Natural killer cell (primary cell): Measurements from ENCODE around the gene GULP1. TPM values are rescaled to one million over a fixed set of nuclear protein-coding genes. Genes with fewer than 3 reads are reported as not detected.
A peak's percentile ranks its signal among the peaks of the same experiment; 100 is the strongest.
"Not testable (repeated sequence)": the region's sequence is repeated elsewhere in the genome, so short reads cannot be mapped to it uniquely, and the experiment has no call there.

Source experiments
- ATAC-seq, 3 donors: fragments of 150-1000 bp in 2 of 3; fragments of 200-7000 bp in 1 of 3; cut with Tn5 transposase; 1 replicate in 1 of 3; 2 replicates in 2 of 3; pipeline ENCODE4 v1.10.0; 2021; ENCODE audit warnings: mild to moderate bottlenecking in 2 of 3, moderate library complexity in 2 of 3
- DNase-seq, 2 donors: peaks; one replicate each; pipeline versions ENCODE4 v3.0.0 to v3.0.0-alpha.2; 2013 to 2021; ENCODE audit warnings: mixed read lengths in 1 of 2
- H3K27ac ChIP-seq: one replicate; pipeline ENCODE4 v1.5.1; 2013; ENCODE audit warnings: mild to moderate bottlenecking, low read length
- H3K27me3 ChIP-seq: one replicate; pipeline ENCODE4 v1.6.1; 2013; ENCODE audit warnings: low read length; ENCODE audit not compliant: control insufficient read depth, insufficient read depth
- H3K36me3 ChIP-seq: one replicate; pipeline ENCODE4 v1.6.1; 2013; ENCODE audit warnings: low read length; ENCODE audit not compliant: control insufficient read depth, insufficient read depth
- H3K4me1 ChIP-seq: one replicate; pipeline ENCODE4 v1.6.1; 2013; ENCODE audit warnings: low read length; ENCODE audit not compliant: control insufficient read depth, insufficient read depth
- H3K4me3 ChIP-seq: one replicate; pipeline ENCODE4 v1.5.1; 2013; ENCODE audit warnings: low read length
- H3K9me3 ChIP-seq: one replicate; pipeline ENCODE4 v1.6.1; 2013; ENCODE audit warnings: low read length; ENCODE audit not compliant: control insufficient read depth, insufficient read depth
- H3K27ac Mint-ChIP-seq, 2 donors: one replicate each; pipeline ENCODE4 v1.8.0; 2022; ENCODE audit warnings: mild to moderate bottlenecking in 2 of 2, mixed read lengths in 2 of 2, moderate library complexity in 1 of 2
- H3K27me3 Mint-ChIP-seq, 2 donors: one replicate each; pipeline ENCODE4 v1.8.0; 2022; ENCODE audit warnings: low read depth in 2 of 2, mixed read lengths in 2 of 2
- H3K36me3 Mint-ChIP-seq: one replicate; pipeline ENCODE4 v1.8.0; 2022; ENCODE audit warnings: mixed read lengths
- H3K4me1 Mint-ChIP-seq, 2 donors: one replicate each; pipeline ENCODE4 v1.8.0; 2022; ENCODE audit warnings: mixed read lengths in 2 of 2
- H3K4me3 Mint-ChIP-seq: one replicate; pipeline ENCODE4 v1.8.0; 2022; ENCODE audit warnings: mild to moderate bottlenecking, moderate library complexity, mixed read lengths
- H3K9me3 Mint-ChIP-seq, 2 donors: one replicate each; pipeline ENCODE4 v1.8.0; 2022; ENCODE audit warnings: mixed read lengths in 2 of 2
- CTCF ChIP-seq: fragments of 200-600 bp; IDR thresholded peaks from one replicate; pipeline ENCODE4 v1.8.0; 2022; ENCODE audit warnings: antibody characterized with exemption
- WGBS: methylation state at CpG from one replicate; pipeline ENCODE4 v1.1.7; 2013; ENCODE audit warnings: missing lambda C conversion rate; ENCODE audit not compliant: insufficient coverage; 5-methylcytosine and 5-hydroxymethylcytosine counted together
- intact Hi-C: fragments of 100-400 bp; cut with micrococcal nuclease; formaldehyde crosslinking; loops from one replicate; pipeline ENCODE4 v1.14.2; 2022
- total RNA-seq, 4 donors: library from RNA; stranded (reverse); fragments of 120-200 nt in 1 of 4; gene quantifications; one replicate each; pipeline versions ENCODE4 v1.2.3 to v1.2.4, GENCODE V29; 2013 to 2022

The GULP1 gene
- total RNA-seq, 3 donors from 2014 or later (not counting 1 experiment from before 2014, with no cell fraction given): not detected

GRCh38 chr2:188601391-188601790 is 309.7 kb downstream of the GULP1 start:
- Mint-ChIP-seq H3K27me3 (no peaks in the 10 kb centered on the region), H3K4me3 (no peak overlapping the region), H3K27ac (no peak overlapping the region), H3K4me1 (no peaks in the 10 kb centered on the region), H3K9me3 (peaks cover 4 to 8% of the 10 kb centered on the region in 2 donors), H3K36me3 (no peaks in the 10 kb centered on the region)
- Histone ChIP-seq H3K27me3 (no peaks in the 10 kb centered on the region), H3K4me1 (no peaks in the 10 kb centered on the region), H3K36me3 (no peaks in the 10 kb centered on the region), H3K9me3 (no peaks in the 10 kb centered on the region), H3K27ac (no peak overlapping the region), H3K4me3 (no peak overlapping the region)
- no peak for TF ChIP-seq CTCF
- DNase-seq (no peak), ATAC-seq (no peak)
- WGBS: 80% methylated on average over 2 of the region's 2 CpGs
- intact Hi-C loops: no loop called here

GRCh38 chr2:188601927-188602326 is 310.3 kb downstream of the GULP1 start:
- Mint-ChIP-seq H3K27ac (no peak overlapping the region), H3K9me3 (peaks cover 4 to 8% of the 10 kb centered on the region in 2 donors), H3K4me3 (no peak overlapping the region), H3K27me3 (no peaks in the 10 kb centered on the region), H3K4me1 (no peaks in the 10 kb centered on the region), H3K36me3 (no peaks in the 10 kb centered on the region)
- Histone ChIP-seq H3K9me3 (no peaks in the 10 kb centered on the region), H3K4me3 (no peak overlapping the region), H3K36me3 (no peaks in the 10 kb centered on the region), H3K27me3 (no peaks in the 10 kb centered on the region), H3K27ac (no peak overlapping the region), H3K4me1 (no peaks in the 10 kb centered on the region)
- DNase-seq (no peak), ATAC-seq (no peak)
- intact Hi-C loops: no loop called here
- no peak for TF ChIP-seq CTCF

- no peaks in the 10 kb centered on the region for H3K4me1 Mint-ChIP-seq
- Histone ChIP-seq H3K27me3 (no peaks in the 10 kb centered on the region), H3K27ac (no peak overlapping the region), H3K9me3 (no peaks in the 10 kb centered on the region), H3K36me3 (no peaks in the 10 kb centered on the region), H3K4me1 (no peaks in the 10 kb centered on the region), H3K4me3 (no peak overlapping the region)
- no peak overlapping the region for H3K27ac Mint-ChIP-seq
- H3K27me3 Mint-ChIP-seq: no peaks in the 10 kb centered on the region
- TF ChIP-seq CTCF: no peak
- DNase-seq (no peak), ATAC-seq (no peak)
- H3K9me3 Mint-ChIP-seq: peaks cover 7 to 14% of the 10 kb centered on the region in 2 donors
- no peak overlapping the region for H3K4me3 Mint-ChIP-seq
- intact Hi-C loops: no loop called here
- no CpG with 5 or more reads among the region's 1 CpG for WGBS
- H3K36me3 Mint-ChIP-seq: no peaks in the 10 kb centered on the region
Measured at GRCh38 chr2:188604579-188604978, 312.9 kb downstream of the GULP1 start.

- H3K36me3 Mint-ChIP-seq, intact Hi-C loops, H3K4me1 ChIP-seq, H3K4me3 ChIP-seq, H3K36me3 ChIP-seq, H3K27ac ChIP-seq, ATAC-seq, H3K27me3 Mint-ChIP-seq, H3K4me3 Mint-ChIP-seq, H3K9me3 ChIP-seq, H3K4me1 Mint-ChIP-seq, H3K27me3 ChIP-seq: not testable (repeated sequence)
- 94% methylated on average over 38 of the region's 39 CpGs for WGBS
- H3K27ac Mint-ChIP-seq: peak overlapping the region in 1 of 2 donors; percentile 49
- peaks cover 8 to 14% of the 10 kb centered on the region in 2 donors for H3K9me3 Mint-ChIP-seq
- peak in 1 of 2 donors; percentile 11 for DNase-seq
Measured at GRCh38 chr2:188605609-188606584, 314.2 kb downstream of the GULP1 start.

DNA sequence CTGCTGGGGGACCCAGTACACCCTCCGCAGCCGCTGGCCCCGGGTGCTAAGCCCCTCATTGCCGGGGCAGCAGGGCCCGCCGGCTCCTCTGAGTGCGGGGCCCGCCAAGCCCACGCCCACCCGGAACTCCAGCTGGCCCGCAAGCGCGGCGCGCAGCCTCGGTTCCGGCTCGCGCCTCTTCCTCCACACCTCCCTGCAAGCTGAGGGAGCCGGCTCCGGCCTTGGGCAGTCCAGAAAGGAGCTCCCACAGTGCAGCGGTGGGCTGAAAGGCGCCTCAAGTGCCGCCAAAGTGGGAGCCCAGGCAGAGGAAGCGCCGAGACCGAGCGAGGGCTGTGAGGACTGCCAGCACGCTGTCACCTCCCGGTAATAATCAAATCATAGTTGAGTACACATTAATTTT is 314.9 kb downstream of the GULP1 start:
- H3K4me1 ChIP-seq, ATAC-seq, H3K27me3 ChIP-seq, DNase-seq, H3K4me3 Mint-ChIP-seq, H3K27ac ChIP-seq, H3K27ac Mint-ChIP-seq, H3K4me3 ChIP-seq, H3K36me3 Mint-ChIP-seq, H3K36me3 ChIP-seq, H3K4me1 Mint-ChIP-seq, H3K9me3 ChIP-seq, H3K27me3 Mint-ChIP-seq, intact Hi-C loops: not testable (repeated sequence)
- 96% methylated on average over 26 of the region's 30 CpGs for WGBS
- peaks cover 9 to 20% of the 10 kb centered on the region in 2 donors for H3K9me3 Mint-ChIP-seq
